Adrenal gland (tissue), 12 donors: Measurements from ENCODE around the gene CMTM1. TPM values are rescaled to one million over a fixed set of nuclear protein-coding genes. Genes with fewer than 3 reads are reported as not detected.

Experiments
- DNase-seq, 7 donors: peaks; one replicate each; pipeline ENCODE4 v3.0.0-alpha.2; 2019 to 2020
- H3K27ac ChIP-seq, 5 donors: fragments of 200-600 bp; sonication (generic) in 4 of 5; 1 replicate in 3 of 5; 2 replicates in 2 of 5; pipeline versions ENCODE4 v1.5.1 to v1.8.0; 2016 to 2020; ENCODE audit warnings: mild to moderate bottlenecking in 1 of 5
- H3K27me3 ChIP-seq: fragments of 200-600 bp; 2 replicates; pipeline ENCODE4 v1.8.0; 2021
- H3K36me3 ChIP-seq, 2 donors: fragments of 200-600 bp; replicated peaks in 1 of 2; 1 replicate in 1 of 2; 2 replicates in 1 of 2; pipeline versions ENCODE4 v1.5.1 to v1.8.0; 2018 to 2022
- H3K4me1 ChIP-seq, 2 donors: fragments of 200-600 bp; replicated peaks in 1 of 2; 1 replicate in 1 of 2; 2 replicates in 1 of 2; pipeline versions ENCODE4 v1.5.1 to v1.8.0; 2018 to 2021
- H3K4me3 ChIP-seq, 4 donors: fragments of 200-600 bp; sonication (generic) in 3 of 4; one replicate each; pipeline ENCODE4 v1.5.1; 2016 to 2018
- H3K9me3 ChIP-seq, 3 donors: fragments of 200-600 bp; sonication (generic) in 1 of 3; replicated peaks in 1 of 3; 1 replicate in 2 of 3; 2 replicates in 1 of 3; pipeline versions ENCODE4 v1.5.1 to v1.8.0; 2016 to 2021
- CTCF ChIP-seq, 6 experiments: fragments of 450-650 bp in 4 of 6; fragments of 200-600 bp in 2 of 6; sonication (generic) in 1 of 6; IDR thresholded peaks; 1 replicate in 5 of 6; 2 replicates in 1 of 6; pipeline versions ENCODE4 v1.5.1 to v1.8.0; 2016 to 2021; ENCODE audit warnings: antibody characterized with exemption in 6 of 6, mild to moderate bottlenecking in 2 of 6, moderate library complexity in 1 of 6
- POLR2A ChIP-seq, 2 donors: fragments of 450-650 bp; IDR thresholded peaks; one replicate each; pipeline ENCODE4 v1.6.1; 2017; ENCODE audit warnings: antibody characterized with exemption in 2 of 2, mild to moderate bottlenecking in 2 of 2, moderate library complexity in 1 of 2
- WGBS, 4 donors: extraction: QIAGEN DNeasy Blood & Tissue Kit in 2 of 4; methylation state at CpG; one replicate each; pipeline versions ENCODE4 v1.1.5 to v1.1.7; 2013 to 2017; 5-methylcytosine and 5-hydroxymethylcytosine counted together
- intact Hi-C, 2 donors: fragments of 100-400 bp; cut with DNase I; formaldehyde crosslinking; loops; one replicate each; pipeline versions ENCODE4 v1.14.1 to v1.15.0; 2022 to 2023
- polyA plus RNA-seq, 3 donors: library from polyadenylated mRNA; stranded (reverse); fragments of 200-250 nt in 2 of 3; fragments of 350-450 nt in 1 of 3; fragmentation: Illumina TruSeq in 1 of 3; extraction: RNeasy Lipid Tissue Mini Kit (QIAGEN cat#74804) in 1 of 3; gene quantifications; one replicate each; pipeline ENCODE4 v1.2.3, GENCODE V29; 2013 to 2014
- total RNA-seq, 9 donors: library from RNA; depleted of rRNA in 4 of 9; stranded (reverse); fragments of >200 nt in 4 of 9; fragments of 120-200 nt in 1 of 9; fragmentation: NEBNext Ultra II Directional in 1 of 9; extraction: Animal tissue kit (Norgen Biotek cat#: 25700) in 1 of 9; gene quantifications; one replicate each; pipeline versions ENCODE4 v1.1.0 to v1.2.4, GENCODE V29; 2013 to 2023
- donor health status: healthy with polysubstance abuse.
- donor health status: Bipolar disorder and iron deficiency.
- donor health status: DM: yes; HTN: yes; CAD: no.
- donor health status: DM: no; HTN: no; CAD: no.
- donor health status: DM: no; HTN: no; CAD: no.
- donor health status: DM: yes; HTN: yes; CAD: no.

CMTM1 gene
- total and polyA plus RNA-seq, 12 donors: 0.34 to 9.1 (median 2.7) TPM; not detected in 1

- TF ChIP-seq CTCF (IDR thresholded peaks at IDR 0.05) (peak; percentile 13 to 59 (median 54)), POLR2A (IDR thresholded peaks at IDR 0.05) (no peak)
- no peaks in the 10 kb centered on the region for H3K36me3 ChIP-seq
- H3K4me3 ChIP-seq: no peak overlapping the region
- H3K27ac ChIP-seq: no peak overlapping the region
- 82 to 96% (median 92%) methylated on average over 4 to 8 of the region's 8 CpGs for WGBS, 4 donors
- H3K27me3 ChIP-seq: no peaks in the 10 kb centered on the region
- H3K4me1 ChIP-seq: peaks cover 0 to 8% of the 10 kb centered on the region in 2 donors
- H3K9me3 ChIP-seq: no peaks in the 10 kb centered on the region
- peak in 4 of 7 donors; percentile 25 to 59 (median 39) for DNase-seq
- intact Hi-C loops: no loop called here
Observed at GRCh38 chr16:66588981-66589713, 22.9 kb downstream of the CMTM1 start.

GRCh38 chr16:66590322-66590721 lies 24.1 kb downstream of the CMTM1 start:
- Histone ChIP-seq H3K27me3 (no peaks in the 10 kb centered on the region), H3K4me3 (no peak overlapping the region), H3K4me1 (peaks cover 0 to 7% of the 10 kb centered on the region in 2 donors), H3K27ac (no peak overlapping the region), H3K36me3 (no peaks in the 10 kb centered on the region), H3K9me3 (no peaks in the 10 kb centered on the region)
- TF ChIP-seq POLR2A (IDR thresholded peaks at IDR 0.05) (no peak), CTCF (IDR thresholded peaks at IDR 0.05) (no peak)
- WGBS, 4 donors: 62 to 83% (median 78%) methylated on average over 8 of the region's 8 CpGs
- intact Hi-C loops: no loop called here
- DNase-seq: peak in 1 of 7 donors; percentile 7

- WGBS, 4 donors: 93 to 94% (median 93%) methylated on average over 4 of the region's 4 CpGs
- no peaks in the 10 kb centered on the region for H3K4me1 ChIP-seq
- intact Hi-C loops: no loop called here
Observed at GRCh38 chr16:66591018-66591417, 24.8 kb downstream of the CMTM1 start.

GRCh38 chr16:66592241-66592640 lies 26.0 kb downstream of the CMTM1 start:
- Histone ChIP-seq H3K4me1 (no peaks in the 10 kb centered on the region), H3K27me3 (no peaks in the 10 kb centered on the region), H3K36me3 (no peaks in the 10 kb centered on the region), H3K9me3 (no peaks in the 10 kb centered on the region), H3K4me3 (no peak overlapping the region), H3K27ac (no peak overlapping the region)
- peak in 1 of 7 donors; percentile 14 for DNase-seq
- intact Hi-C loops: no loop called here
- whole genome bisulfite sequencing, 4 donors: 83 to 91% (median 87%) methylated on average over 3 of the region's 3 CpGs
- TF ChIP-seq CTCF (IDR thresholded peaks at IDR 0.05): no peak
- TF ChIP-seq POLR2A (IDR thresholded peaks at IDR 0.05): no peak

More at GRCh38 chr16:66591018-66591417, 24.8 kb downstream of the CMTM1 start:
- H3K36me3 ChIP-seq: no peaks in the 10 kb centered on the region
- TF ChIP-seq POLR2A (IDR thresholded peaks at IDR 0.05) (no peak), CTCF (IDR thresholded peaks at IDR 0.05) (no peak)
- H3K27me3 ChIP-seq: no peaks in the 10 kb centered on the region
- no peak overlapping the region for H3K4me3 ChIP-seq
- H3K9me3 ChIP-seq: no peaks in the 10 kb centered on the region
- peak in 1 of 7 donors; percentile 38 for DNase-seq
- no peak overlapping the region for H3K27ac ChIP-seq
